NCI-H748 treated with DMSO at 0.1 percent for 48 hours (cell line): ENCODE measurements around the gene COQ9.

Experiments
- DNase-seq: peaks from one replicate; lab custom pipeline; 2025; lab: John Stamatoyannopoulos, UW

COQ9 gene

DNA sequence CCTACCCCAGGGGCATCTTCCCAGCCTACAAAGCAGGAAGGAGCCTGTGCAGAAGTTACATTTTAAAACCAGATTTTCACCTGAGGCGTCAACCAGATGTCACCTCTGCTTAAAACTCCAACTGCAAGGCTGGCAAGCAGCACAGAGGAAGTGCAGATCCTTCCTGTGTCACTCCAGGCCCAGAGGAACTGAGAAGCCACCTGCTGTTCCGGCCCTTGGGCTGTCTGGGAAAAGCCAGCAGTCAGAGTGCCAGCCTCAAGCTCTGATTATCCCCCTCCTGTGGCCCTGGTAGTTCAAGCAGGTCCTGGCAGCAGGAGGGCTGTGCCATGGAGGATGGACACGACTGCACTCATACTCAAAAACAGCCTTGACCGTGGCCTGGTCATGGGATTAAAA, 25.4 kb downstream of the COQ9 start:
- DNase-seq = no peak

DNA sequence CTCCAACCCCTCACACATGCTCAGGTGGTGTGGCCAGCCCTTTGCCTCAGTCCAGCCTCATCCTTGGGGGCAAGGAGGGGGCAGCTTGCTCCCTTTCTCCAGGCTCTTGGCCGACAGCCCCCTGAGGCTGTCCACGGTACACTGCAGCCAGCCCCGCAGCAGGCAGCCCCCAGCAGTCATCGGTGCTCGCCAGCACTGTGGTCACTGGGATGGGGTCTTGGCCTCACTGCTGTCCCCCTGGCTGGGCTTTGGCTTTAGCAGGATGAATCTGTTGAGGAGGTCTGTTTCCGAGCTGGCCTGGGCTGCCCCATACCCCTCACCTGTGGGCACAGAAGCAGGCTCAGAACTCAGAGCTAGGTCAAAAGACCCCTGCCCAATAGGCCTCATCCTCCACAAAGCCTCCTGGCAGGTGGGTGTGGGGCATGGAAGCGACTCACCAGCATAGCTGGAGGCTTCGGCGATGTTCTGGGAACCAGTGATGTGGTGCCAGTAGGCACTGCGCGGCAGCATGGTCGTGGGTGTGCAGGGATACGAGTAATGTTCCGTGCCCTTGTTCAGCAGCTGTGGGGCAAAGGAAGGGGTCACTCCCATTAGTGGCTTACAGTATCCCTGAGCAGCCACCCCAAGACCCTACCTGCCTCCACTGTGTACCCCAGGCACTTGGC, 26.0 kb downstream of the COQ9 start:
- no peak for DNase-seq

- DNase-seq = no peak
These were observed 26.6 kb downstream of the COQ9 start for GRCh38 chr16:57473906-57474305.

GRCh38 chr16:57474671-57475661, 27.7 kb downstream of the COQ9 start:
- no peak for DNase-seq

- DNase-seq = peak; percentile 1
These were observed 28.5 kb downstream of the COQ9 start for GRCh38 chr16:57475711-57476339.

- no peak for DNase-seq
These were observed 29.5 kb downstream of the COQ9 start for GRCh38 chr16:57476546-57477410.

DNA sequence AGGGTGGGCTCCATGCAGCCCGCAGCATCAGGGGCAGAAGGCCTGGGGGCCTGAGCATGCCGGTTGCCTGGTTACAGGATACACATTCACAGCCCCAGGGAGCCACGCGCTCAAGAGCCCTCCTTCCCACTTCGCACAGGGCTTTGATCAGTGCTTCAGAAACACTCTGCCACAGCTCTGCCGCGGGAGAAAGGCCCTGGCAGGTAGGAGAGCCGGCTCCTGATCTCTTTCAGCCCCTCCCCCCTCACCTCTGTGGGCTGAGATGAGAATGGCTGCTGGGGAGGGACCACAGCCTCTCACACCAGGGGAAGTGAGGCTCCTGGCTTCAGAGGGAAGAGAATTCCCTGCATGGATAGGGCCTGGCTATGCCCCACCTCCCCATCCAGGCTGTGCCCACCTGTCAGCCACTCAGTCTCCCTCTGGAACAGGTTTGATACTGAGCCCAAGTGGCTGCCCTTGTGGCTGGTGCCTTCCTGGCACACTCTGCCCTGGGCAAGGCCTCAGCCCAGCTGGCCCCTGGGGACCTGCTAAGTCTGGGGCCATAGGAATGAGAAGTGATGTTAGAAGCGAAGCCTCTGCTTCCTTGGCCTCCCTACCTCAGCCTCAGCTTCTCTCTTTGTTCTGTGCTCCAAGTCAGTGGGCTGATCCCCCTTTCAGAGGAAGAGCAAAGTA, 30.4 kb downstream of the COQ9 start:
- no peak for DNase-seq

- DNase-seq = no peak
These were observed 31.3 kb downstream of the COQ9 start for GRCh38 chr16:57478396-57479204.

GRCh38 chr16:57479205-57479975, 32.1 kb downstream of the COQ9 start:
- DNase-seq = no peak

DNA sequence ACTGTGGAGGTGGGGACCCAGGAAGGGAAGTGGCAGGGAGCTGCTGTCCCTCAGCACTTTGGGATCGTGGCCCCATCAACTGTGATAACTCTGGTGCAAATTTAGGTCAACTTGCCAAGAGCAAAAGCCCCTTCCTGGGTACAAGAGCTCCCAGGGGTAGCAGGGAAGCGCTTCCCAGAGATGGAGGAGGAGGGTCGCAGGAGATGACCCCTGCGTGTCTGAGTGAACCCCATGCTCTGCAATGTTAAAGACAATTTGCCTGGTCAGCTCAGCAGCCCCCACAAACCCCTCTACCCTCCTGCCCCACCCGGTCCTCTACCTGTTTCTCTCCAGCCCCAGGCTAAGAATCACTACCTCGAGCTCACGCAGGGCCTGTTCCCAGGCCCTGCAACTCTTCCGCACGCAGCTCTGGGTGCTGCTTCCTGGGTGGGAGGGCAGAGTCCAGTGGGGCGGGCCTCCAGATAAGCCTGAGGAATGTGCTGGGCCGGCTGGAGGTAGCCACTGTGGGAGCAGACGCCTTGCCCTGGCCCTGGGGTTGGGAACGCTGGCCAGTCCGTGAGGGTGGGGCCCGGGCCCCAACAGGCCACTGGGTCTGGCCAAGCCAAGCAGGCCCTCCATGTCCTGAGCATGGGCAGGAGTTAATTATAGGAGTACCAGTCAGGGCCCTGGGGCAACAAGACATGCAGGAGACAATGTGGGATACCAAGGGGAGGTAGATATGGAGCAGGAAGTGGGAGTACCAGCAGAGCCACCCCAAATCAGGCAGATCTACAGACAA, 32.9 kb downstream of the COQ9 start:
- DNase-seq = no peak

DNA sequence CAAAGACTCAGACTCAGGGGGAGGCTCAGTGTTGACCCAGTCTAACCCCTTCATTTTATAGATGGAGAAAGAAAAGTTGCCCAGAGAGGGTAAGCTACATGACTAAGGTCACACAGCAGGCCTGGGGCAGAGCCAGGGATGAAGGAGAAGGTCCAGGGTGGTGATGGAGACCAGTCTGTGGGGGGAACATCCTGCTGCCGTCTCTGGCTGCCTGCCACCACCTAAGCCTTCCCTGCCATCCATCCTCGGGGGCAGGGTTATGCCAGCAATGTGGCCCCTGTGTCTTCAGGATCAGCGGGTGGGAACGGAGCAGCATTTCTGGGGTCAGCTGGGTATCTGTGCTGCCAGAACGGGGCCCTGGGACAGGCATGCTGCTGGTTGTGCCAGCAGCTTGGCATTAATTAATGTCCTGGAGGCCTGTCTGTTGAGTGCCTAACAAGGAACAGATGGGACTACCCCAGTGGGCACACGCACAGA, 33.5 kb downstream of the COQ9 start:
- DNase-seq = no peak

GRCh38 chr16:57481421-57481820, 34.1 kb downstream of the COQ9 start:
- no peak for DNase-seq

GRCh38 chr16:57482845-57483545, 35.7 kb downstream of the COQ9 start:
- DNase-seq = no peak

DNA sequence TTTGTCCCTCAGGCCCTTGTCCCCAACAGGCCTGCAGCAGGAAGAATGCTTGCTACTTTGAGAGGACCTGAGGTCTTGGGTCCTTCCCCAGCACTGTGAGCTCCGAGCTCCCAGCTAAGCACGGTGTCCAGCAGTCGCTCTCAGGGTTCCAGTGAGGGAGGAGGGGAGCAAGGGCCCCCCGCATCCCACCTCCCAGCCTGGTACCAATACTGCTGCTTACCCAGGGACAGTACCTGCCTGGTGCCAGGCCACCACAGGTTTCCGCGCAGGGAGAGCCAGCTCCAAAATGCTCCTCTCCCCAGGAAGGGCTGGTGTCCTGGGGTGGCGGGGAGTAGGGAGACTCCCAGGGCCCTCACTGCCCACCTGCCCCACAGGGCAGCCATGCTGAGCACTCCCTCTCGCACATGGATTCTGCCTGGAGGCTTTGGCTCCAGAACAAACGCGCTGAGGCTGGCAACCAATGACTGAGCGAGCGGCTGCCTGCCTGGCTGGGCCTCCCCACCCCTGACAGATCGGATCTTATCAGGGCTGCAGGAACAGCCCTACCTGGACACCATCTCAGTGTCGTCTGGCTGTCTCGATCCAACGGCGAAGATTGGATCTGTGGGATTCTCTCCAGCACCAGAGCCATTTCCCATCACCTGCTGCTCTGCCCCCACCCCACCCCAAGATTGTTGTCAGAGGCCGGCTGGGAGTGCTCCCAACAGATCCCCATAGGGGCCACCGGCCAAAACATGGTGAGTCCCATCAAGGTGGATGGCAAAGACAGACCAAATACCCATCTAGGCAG, 36.6 kb downstream of the COQ9 start:
- no peak for DNase-seq

DNA sequence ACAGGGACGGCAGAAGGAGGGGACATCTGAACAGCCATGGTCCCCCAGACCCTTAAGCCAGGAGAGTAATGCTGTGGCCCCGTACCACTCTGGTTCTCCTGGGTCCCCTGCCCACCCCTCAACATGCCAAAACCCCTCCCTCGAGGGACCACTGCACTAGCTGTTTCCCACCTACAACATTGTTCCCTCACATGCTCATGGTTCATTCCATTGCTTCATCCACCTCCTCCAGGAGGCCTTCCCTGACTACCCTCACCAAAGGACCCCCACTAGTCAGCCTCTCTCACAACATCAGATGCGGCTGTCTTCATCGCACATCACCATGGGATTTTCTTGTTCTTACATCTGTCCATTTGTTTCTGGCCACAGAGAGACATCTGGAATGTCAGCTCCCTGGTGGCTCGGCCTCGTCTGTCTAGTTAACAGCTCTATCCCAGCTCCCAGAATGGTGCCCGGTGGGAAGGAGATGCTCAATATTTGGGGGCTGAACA, 37.3 kb downstream of the COQ9 start:
- no peak for DNase-seq

DNA sequence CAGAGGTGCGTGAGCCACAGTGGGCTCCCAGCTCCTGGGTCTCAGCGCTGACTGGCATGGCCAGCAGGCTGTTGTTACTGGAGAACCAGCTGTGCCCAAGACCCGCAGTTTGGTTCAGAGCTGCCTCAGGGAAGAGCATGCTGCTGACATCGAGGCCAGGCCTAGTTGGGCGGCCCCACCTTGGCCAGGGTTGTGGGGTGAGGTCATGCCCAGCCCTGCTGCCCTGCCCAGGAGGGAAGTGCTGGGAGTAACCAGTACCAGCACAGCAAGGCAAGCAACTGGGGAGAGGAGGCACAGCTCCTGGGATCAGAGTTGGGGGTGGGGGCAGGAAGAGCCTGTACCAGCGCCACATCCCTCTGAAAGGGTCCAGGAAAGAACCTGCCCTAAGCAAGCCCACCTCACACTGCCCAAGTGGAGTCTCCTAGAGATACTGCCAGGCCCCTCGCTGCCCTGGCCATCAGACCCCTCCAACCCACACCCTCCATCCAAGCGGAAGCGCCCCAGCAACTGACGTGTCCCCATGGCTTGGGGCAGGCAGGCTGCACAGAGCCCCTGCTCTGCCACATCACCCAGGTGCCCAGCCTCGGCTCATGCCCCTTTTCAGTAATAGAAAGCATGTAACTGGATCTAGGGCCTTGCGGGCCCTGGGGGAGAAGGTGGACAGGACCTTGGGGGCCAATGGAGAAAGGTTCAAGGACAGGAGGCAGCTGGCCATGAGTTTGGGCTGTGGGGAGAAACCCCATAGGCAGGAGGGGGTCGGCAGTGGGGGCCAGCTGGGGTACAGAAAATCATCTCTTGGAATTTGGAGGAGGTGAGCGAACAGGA, 38.0 kb downstream of the COQ9 start:
- no peak for DNase-seq
